Hepatocyte (in vitro differentiated cells): ENCODE results near the gene RTL9.

ENCODE experiments used
- EZH2 ChIP-seq: fragments of 200-600 bp; sonication (generic); IDR thresholded peaks from 2 replicates; pipeline ENCODE4 v1.6.1; 2016; ENCODE audit warnings: antibody characterized with exemption, mild to moderate bottlenecking, borderline replicate concordance
- EZH2phosphoT487 ChIP-seq: fragments of 200-600 bp; sonication (generic); IDR thresholded peaks from one replicate; pipeline ENCODE4 v1.6.1; 2018; ENCODE audit warnings: antibody characterized with exemption, mild to moderate bottlenecking, low read depth, moderate library complexity; ENCODE audit not compliant: unreplicated experiment, severe bottlenecking
- TF ChIP-seq, protein P1 (sequence below): fragments of 200-600 bp; sonication (generic); IDR thresholded peaks from 2 replicates; pipeline ENCODE4 v1.5.1; 2016; ENCODE audit warnings: antibody characterized with exemption, mild to moderate bottlenecking; ENCODE audit not compliant: poor library complexity

- TF ChIP-seq, protein P1, sequence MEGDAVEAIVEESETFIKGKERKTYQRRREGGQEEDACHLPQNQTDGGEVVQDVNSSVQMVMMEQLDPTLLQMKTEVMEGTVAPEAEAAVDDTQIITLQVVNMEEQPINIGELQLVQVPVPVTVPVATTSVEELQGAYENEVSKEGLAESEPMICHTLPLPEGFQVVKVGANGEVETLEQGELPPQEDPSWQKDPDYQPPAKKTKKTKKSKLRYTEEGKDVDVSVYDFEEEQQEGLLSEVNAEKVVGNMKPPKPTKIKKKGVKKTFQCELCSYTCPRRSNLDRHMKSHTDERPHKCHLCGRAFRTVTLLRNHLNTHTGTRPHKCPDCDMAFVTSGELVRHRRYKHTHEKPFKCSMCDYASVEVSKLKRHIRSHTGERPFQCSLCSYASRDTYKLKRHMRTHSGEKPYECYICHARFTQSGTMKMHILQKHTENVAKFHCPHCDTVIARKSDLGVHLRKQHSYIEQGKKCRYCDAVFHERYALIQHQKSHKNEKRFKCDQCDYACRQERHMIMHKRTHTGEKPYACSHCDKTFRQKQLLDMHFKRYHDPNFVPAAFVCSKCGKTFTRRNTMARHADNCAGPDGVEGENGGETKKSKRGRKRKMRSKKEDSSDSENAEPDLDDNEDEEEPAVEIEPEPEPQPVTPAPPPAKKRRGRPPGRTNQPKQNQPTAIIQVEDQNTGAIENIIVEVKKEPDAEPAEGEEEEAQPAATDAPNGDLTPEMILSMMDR: no peak
- TF ChIP-seq EZH2: no peak
- no peak for TF ChIP-seq EZH2phosphoT487
Measured at GRCh38 chrX:110397904-110398303, 39.3 kb downstream of the RTL9 start.
